Measurements from ENCODE around the gene SLC25A40. TPM values are rescaled to one million over a fixed set of nuclear protein-coding genes. Genes with fewer than 3 reads are reported as not detected.

Gene SLC25A40
- total RNA-seq, 1 experiment from 2014 or later, result 32.4 TPM

DNA sequence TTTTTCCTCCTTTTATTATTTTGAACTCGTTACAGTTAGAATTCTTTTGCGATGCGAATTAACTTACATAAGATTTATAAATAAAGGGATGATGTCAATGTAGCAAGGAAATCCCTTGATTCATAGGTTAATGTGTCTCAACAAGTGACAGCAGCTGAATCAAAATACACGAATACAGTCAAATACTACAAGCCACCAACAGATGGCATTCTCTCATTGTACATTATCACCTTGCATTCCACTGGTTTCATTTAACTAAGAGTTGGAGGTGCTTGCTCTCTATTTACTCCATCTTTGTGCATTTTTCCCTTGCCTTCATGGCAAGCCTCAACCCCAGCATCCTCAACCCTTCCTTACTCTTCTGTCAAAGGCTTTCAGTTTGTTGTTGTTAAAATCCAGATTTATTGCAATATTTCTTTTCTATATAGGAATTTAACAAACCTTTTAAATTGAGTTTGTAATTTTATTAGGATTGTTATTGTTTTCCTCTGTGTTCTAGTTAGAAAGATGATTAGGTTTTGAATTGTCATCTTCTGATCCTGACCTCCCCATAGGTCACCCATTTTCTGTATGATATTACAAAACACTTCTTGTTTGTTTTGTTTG is 78.3 kb downstream of the SLC25A40 start (continued):
- TF ChIP-seq EZH2 (IDR thresholded peaks at IDR 0.05) (no peak), SP1 (IDR thresholded peaks at IDR 0.05; ENCODE audit: low read depth) (no peak)

DNA sequence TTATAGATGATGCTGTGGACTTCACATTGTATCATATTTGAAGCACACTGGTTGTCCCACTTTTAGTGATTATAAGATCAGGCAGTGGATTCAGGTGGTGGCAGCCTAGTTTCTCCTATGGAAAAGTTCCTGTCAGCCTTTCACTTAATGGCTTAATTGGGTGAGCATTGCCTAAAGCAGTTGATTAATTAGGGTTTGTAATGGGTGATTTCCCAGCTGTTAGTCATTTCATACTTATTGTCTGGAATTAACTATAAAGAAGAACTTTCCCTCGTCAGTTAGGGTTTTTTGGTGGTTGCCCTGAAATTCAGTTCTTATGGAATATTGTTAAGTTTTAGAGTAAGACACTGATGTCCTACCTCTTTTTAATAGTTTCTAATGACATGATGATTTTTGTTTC is 78.8 kb downstream of the SLC25A40 start:
- ATAC-seq, result no peak
- no peak for TF ChIP-seq TCF7L2 (IDR thresholded peaks at IDR 0.05; ENCODE audit: borderline replicate concordance, extremely low read depth, insufficient read depth, insufficient read length)
- BruUV-seq (replicated peaks), result no TSS peak
- H4K20me1 ChIP-seq (ENCODE audit: insufficient read depth), result no peaks in the 10 kb centered on the region
- H3K4me1 ChIP-seq (ENCODE audit: control insufficient read depth in 1 of 2, insufficient read depth in 2 of 2, low read length in 2 of 2), result no peaks in the 10 kb centered on the region
- no peaks in the 10 kb centered on the region for H3K9me2 ChIP-seq (ENCODE audit: insufficient read depth)
- ChIA-PET CTCF (interaction anchor here (0.6 to 2.2 kb wide), 5 partner anchors 10 to 372 kb away, joined by 3 to 12 read pairs (median 6); no protein-coding TSS in a partner anchor), POLR2A (no interaction called here), RAD21 (ENCODE audit: low non-redundant PET in 1 of 2, low total read pairs in 2 of 2, uncharacterized antibody in 2 of 2, unreplicated experiment in 2 of 2) (no interaction called here)
- H3K9ac ChIP-seq (ENCODE audit: low read length), result no peak overlapping the region
- no peak overlapping the region for H2AFZ ChIP-seq (ENCODE audit: low read depth, low read length, poor library complexity, severe bottlenecking)
- intact Hi-C loops (cut with micrococcal nuclease), result loop anchor here (1.0 to 10.0 kb wide), 2 partner anchors 372 to 557 kb away; no protein-coding TSS in a partner anchor
- H3K9me3 ChIP-seq (ENCODE audit: control insufficient read depth in 1 of 2, insufficient read depth in 1 of 2, low read depth in 1 of 2, low read length in 2 of 2), result no peaks in the 10 kb centered on the region
- H3K27me3 ChIP-seq (ENCODE audit: insufficient read depth, low read length), result no peaks in the 10 kb centered on the region
- H3K27ac ChIP-seq (ENCODE audit: low read depth, low read length), result no peak overlapping the region
- no peak for DNase-seq (ENCODE audit: low read depth, low spot score)
- no peaks in the 10 kb centered on the region for H3K36me3 ChIP-seq (ENCODE audit: control insufficient read depth in 1 of 2, insufficient read depth in 2 of 2, low read length in 2 of 2)
- H3K4me3 ChIP-seq (replicated peaks in 1 of 2; ENCODE audit: low read depth in 1 of 2, low read length in 2 of 2), result no peak overlapping the region
- no peaks in the 10 kb centered on the region for H3K79me2 ChIP-seq (ENCODE audit: insufficient read depth, low read length)
- no peak overlapping the region for H3K4me2 ChIP-seq (ENCODE audit: low read length)

DNA sequence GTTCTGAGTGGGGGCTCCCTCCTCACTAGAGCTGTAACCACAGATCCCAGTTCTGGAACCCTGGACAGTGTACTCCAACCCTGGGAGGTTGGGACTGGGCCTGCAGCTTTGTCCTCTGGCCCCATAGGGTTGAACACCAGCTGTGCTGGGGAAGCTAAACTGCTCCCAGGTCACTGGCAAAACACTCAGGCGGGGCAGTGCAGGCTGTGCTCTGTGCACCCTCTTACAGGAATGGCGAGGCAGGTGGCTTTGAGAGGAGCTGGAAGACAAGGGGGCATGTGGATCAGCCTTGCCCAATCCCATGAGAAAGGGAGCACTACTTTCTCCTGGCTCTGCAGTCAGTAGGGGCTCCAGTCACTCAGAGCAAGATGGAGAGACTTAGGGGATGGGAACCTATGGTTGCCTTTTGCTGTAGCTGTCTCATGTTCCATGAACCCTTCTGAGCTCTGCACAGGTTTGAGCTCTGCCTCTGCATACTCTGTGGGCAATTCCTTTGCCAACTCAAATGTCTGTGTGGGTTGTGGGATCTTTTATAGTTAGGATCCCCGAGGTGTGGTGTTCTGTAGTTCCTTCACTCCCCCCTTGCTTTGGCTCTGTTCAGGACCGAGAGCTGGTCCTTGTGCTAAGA is 90.7 kb downstream of the SLC25A40 start:
- Histone ChIP-seq H3K4me1 (ENCODE audit: control insufficient read depth in 1 of 2, insufficient read depth in 2 of 2, low read length in 2 of 2) (no peaks in the 10 kb centered on the region), H3K27me3 (ENCODE audit: insufficient read depth, low read length) (no peaks in the 10 kb centered on the region), H3K27ac (ENCODE audit: low read depth, low read length) (no peak overlapping the region), H2AFZ (ENCODE audit: low read depth, low read length, poor library complexity, severe bottlenecking) (no peak overlapping the region), H3K79me2 (ENCODE audit: insufficient read depth, low read length) (no peaks in the 10 kb centered on the region), H3K9ac (ENCODE audit: low read length) (no peak overlapping the region), H3K9me3 (ENCODE audit: control insufficient read depth in 1 of 2, insufficient read depth in 1 of 2, low read depth in 1 of 2, low read length in 2 of 2) (no peaks in the 10 kb centered on the region), H3K9me2 (ENCODE audit: insufficient read depth) (no peaks in the 10 kb centered on the region), H4K20me1 (ENCODE audit: insufficient read depth) (no peaks in the 10 kb centered on the region), H3K4me3 (replicated peaks in 1 of 2; ENCODE audit: low read depth in 1 of 2, low read length in 2 of 2) (no peak overlapping the region), H3K4me2 (ENCODE audit: low read length) (no peak overlapping the region), H3K36me3 (ENCODE audit: control insufficient read depth in 1 of 2, insufficient read depth in 2 of 2, low read length in 2 of 2) (no peaks in the 10 kb centered on the region)
- ChIA-PET CTCF (interaction anchor here (0.7 to 1.7 kb wide), 2 partner anchors 101 to 279 kb away, joined by 4 to 6 read pairs; no protein-coding TSS in a partner anchor), RAD21 (ENCODE audit: low non-redundant PET in 1 of 2, low total read pairs in 2 of 2, uncharacterized antibody in 2 of 2, unreplicated experiment in 2 of 2) (interaction anchor here in 1 of 2 experiments (0.6 kb wide), 1 partner anchor 279 kb away, joined by 3 read pairs; no protein-coding TSS in a partner anchor), POLR2A (no interaction called here)
- no peak for DNase-seq (ENCODE audit: low read depth, low spot score)
- intact Hi-C loops (cut with micrococcal nuclease), result no loop called here
- BruUV-seq (replicated peaks), result no TSS peak
- no peak for ATAC-seq
- TF ChIP-seq POLR2AphosphoS5 (IDR thresholded peaks at IDR 0.05; ENCODE audit: low read depth, low read length), result no peak
- no peak for TF ChIP-seq EZH2phosphoT487 (IDR thresholded peaks at IDR 0.05; ENCODE audit: borderline replicate concordance)
- TF ChIP-seq CEBPB (IDR thresholded peaks at IDR 0.05; ENCODE audit: low read depth), result no peak
- no peak for TF ChIP-seq ZNF274 (IDR thresholded peaks at IDR 0.05; ENCODE audit: low read depth, low read length)
- TF ChIP-seq, protein P1, sequence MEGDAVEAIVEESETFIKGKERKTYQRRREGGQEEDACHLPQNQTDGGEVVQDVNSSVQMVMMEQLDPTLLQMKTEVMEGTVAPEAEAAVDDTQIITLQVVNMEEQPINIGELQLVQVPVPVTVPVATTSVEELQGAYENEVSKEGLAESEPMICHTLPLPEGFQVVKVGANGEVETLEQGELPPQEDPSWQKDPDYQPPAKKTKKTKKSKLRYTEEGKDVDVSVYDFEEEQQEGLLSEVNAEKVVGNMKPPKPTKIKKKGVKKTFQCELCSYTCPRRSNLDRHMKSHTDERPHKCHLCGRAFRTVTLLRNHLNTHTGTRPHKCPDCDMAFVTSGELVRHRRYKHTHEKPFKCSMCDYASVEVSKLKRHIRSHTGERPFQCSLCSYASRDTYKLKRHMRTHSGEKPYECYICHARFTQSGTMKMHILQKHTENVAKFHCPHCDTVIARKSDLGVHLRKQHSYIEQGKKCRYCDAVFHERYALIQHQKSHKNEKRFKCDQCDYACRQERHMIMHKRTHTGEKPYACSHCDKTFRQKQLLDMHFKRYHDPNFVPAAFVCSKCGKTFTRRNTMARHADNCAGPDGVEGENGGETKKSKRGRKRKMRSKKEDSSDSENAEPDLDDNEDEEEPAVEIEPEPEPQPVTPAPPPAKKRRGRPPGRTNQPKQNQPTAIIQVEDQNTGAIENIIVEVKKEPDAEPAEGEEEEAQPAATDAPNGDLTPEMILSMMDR (IDR thresholded peaks at IDR 0.05 in 2 of 3, conservative IDR thresholded peaks at IDR 0.05 in 1 of 3; ENCODE audit: borderline replicate concordance in 1 of 3, insufficient read depth in 1 of 3, low read depth in 2 of 3, low read length in 2 of 3), result no peak
- TF ChIP-seq JUND (IDR thresholded peaks at IDR 0.05), result no peak
- TF ChIP-seq, protein P2, sequence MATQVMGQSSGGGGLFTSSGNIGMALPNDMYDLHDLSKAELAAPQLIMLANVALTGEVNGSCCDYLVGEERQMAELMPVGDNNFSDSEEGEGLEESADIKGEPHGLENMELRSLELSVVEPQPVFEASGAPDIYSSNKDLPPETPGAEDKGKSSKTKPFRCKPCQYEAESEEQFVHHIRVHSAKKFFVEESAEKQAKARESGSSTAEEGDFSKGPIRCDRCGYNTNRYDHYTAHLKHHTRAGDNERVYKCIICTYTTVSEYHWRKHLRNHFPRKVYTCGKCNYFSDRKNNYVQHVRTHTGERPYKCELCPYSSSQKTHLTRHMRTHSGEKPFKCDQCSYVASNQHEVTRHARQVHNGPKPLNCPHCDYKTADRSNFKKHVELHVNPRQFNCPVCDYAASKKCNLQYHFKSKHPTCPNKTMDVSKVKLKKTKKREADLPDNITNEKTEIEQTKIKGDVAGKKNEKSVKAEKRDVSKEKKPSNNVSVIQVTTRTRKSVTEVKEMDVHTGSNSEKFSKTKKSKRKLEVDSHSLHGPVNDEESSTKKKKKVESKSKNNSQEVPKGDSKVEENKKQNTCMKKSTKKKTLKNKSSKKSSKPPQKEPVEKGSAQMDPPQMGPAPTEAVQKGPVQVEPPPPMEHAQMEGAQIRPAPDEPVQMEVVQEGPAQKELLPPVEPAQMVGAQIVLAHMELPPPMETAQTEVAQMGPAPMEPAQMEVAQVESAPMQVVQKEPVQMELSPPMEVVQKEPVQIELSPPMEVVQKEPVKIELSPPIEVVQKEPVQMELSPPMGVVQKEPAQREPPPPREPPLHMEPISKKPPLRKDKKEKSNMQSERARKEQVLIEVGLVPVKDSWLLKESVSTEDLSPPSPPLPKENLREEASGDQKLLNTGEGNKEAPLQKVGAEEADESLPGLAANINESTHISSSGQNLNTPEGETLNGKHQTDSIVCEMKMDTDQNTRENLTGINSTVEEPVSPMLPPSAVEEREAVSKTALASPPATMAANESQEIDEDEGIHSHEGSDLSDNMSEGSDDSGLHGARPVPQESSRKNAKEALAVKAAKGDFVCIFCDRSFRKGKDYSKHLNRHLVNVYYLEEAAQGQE (IDR thresholded peaks at IDR 0.05; ENCODE audit: low read depth), result no peak
- TF ChIP-seq ELF1 (IDR thresholded peaks at IDR 0.05; ENCODE audit: borderline replicate concordance, low read depth), result no peak
